ENCODE measurements around the gene SEMA7A. TPM values are rescaled to one million over a fixed set of nuclear protein-coding genes. Genes with fewer than 3 reads are reported as not detected.

The SEMA7A gene
- total RNA-seq, 1 experiment from 2014 or later: 74.9 TPM

GRCh38 chr15:74438206-74438605, 4.4 kb upstream of the SEMA7A start:
- TF ChIP-seq EZH2 (IDR thresholded peaks at IDR 0.05; ENCODE audit: low read length, unreplicated experiment): no peak
- intact Hi-C loops (cut with micrococcal nuclease): loop anchor here (1.0 kb wide), 2 partner anchors 56 to 64 kb away; no protein-coding TSS in a partner anchor
- no TSS peak for BruUV-seq (replicated peaks)
- H3K4me1 ChIP-seq (ENCODE audit: insufficient read depth, low read length): peaks cover 15% of the 10 kb centered on the region
- no peak overlapping the region for H2AFZ ChIP-seq (ENCODE audit: low read length)
- POLR2A ChIA-PET (ENCODE audit: unreplicated experiment): no interaction called here
- H3K27me3 ChIP-seq (ENCODE audit: low read length): no peaks in the 10 kb centered on the region
- no peak overlapping the region for H3K4me3 ChIP-seq (ENCODE audit: low read length)
- H4K20me1 ChIP-seq (ENCODE audit: low read length): peaks cover 4% of the 10 kb centered on the region; the same call in 1 of the 2 replicates
- H3K9ac ChIP-seq (ENCODE audit: low read length): no peak overlapping the region
- no peaks in the 10 kb centered on the region for H3K36me3 ChIP-seq (ENCODE audit: low read depth, low read length)
- H3K27ac ChIP-seq (ENCODE audit: low read length): no peak overlapping the region
- ATAC-seq (no peak), DNase-seq (no peak)
- H3K9me2 ChIP-seq (replicated peaks; ENCODE audit: low read length): no peaks in the 10 kb centered on the region
- no peaks in the 10 kb centered on the region for H3F3A ChIP-seq (ENCODE audit: low read length, unreplicated experiment)
- CTCF ChIA-PET: no interaction called here
- no peaks in the 10 kb centered on the region for H3K9me3 ChIP-seq (ENCODE audit: low read length)
- peaks cover 15% of the 10 kb centered on the region for H3K79me2 ChIP-seq (ENCODE audit: low read length)
- H3K4me2 ChIP-seq (ENCODE audit: low read length): no peak overlapping the region

GRCh38 chr15:74434263-74435136, 742 bp upstream of the SEMA7A start:
- DNase-seq: no peak

More at GRCh38 chr15:74434263-74435136, 742 bp upstream of the SEMA7A start:
- ATAC-seq: no peak
- intact Hi-C loops (cut with micrococcal nuclease): loop anchor here (5.0 kb wide), 1 partner anchor 37 kb away; no protein-coding TSS in a partner anchor
- TSS peak; percentile 77 for BruUV-seq (replicated peaks)
- CTCF ChIA-PET: no interaction called here
- no peaks in the 10 kb centered on the region for H3K27me3 ChIP-seq (ENCODE audit: low read length)
- H3K9me2 ChIP-seq (replicated peaks; ENCODE audit: low read length): no peaks in the 10 kb centered on the region
- H4K20me1 ChIP-seq (ENCODE audit: low read length): peaks cover 38% of the 10 kb centered on the region
- no peaks in the 10 kb centered on the region for H3F3A ChIP-seq (ENCODE audit: low read length, unreplicated experiment)
- peak overlapping the region; percentile 94 for H3K4me3 ChIP-seq (ENCODE audit: low read length)
- H3K4me1 ChIP-seq (ENCODE audit: insufficient read depth, low read length): peaks cover 36% of the 10 kb centered on the region
- H3K9ac ChIP-seq (ENCODE audit: low read length): peak overlapping the region; percentile 44; the same call in 1 of the 2 replicates
- peaks cover 52% of the 10 kb centered on the region for H3K79me2 ChIP-seq (ENCODE audit: low read length)
- H3K27ac ChIP-seq (ENCODE audit: low read length): peak overlapping the region; percentile 41; the same call in 1 of the 2 replicates
- H2AFZ ChIP-seq (ENCODE audit: low read length): peak overlapping the region; percentile 64; the same call in 1 of the 2 replicates
- TF ChIP-seq CTCF (conservative IDR thresholded peaks at IDR 0.05; ENCODE audit: low read depth, low read length) (no peak), EZH2 (IDR thresholded peaks at IDR 0.05; ENCODE audit: low read length, unreplicated experiment) (no peak), EZH2phosphoT487 (IDR thresholded peaks at IDR 0.05; ENCODE audit: borderline replicate concordance, low read length) (no peak)
- POLR2A ChIA-PET (ENCODE audit: unreplicated experiment): interaction anchor here (0.6 kb wide), 2 partner anchors 106 to 182 kb away, joined by 3 to 16 read pairs; no protein-coding TSS in a partner anchor
- H3K4me2 ChIP-seq (ENCODE audit: low read length): peak overlapping the region; percentile 86
- H3K36me3 ChIP-seq (ENCODE audit: low read depth, low read length): peaks cover 16% of the 10 kb centered on the region; the same call in 1 of the 2 replicates
- no peaks in the 10 kb centered on the region for H3K9me3 ChIP-seq (ENCODE audit: low read length)
